Neuronal stem cell (in vitro differentiated cells): ENCODE measurements around the gene SCN3A.

Source experiments
- DNase-seq: peaks from one replicate; pipeline ENCODE4 v3.0.0-alpha.2; 2013; ENCODE audit warnings: low spot score
- H2AFZ ChIP-seq: one replicate; pipeline ENCODE4 v1.6.1; 2013; ENCODE audit warnings: mild to moderate bottlenecking, low read length, inconsistent platforms
- H2AK5ac ChIP-seq: 2 replicates; pipeline ENCODE4 v1.6.1; 2013; ENCODE audit warnings: low read depth, mild to moderate bottlenecking, inconsistent platforms, low read length, moderate library complexity, mixed read lengths
- H2BK120ac ChIP-seq: 2 replicates; pipeline ENCODE4 v1.6.1; 2013; ENCODE audit warnings: low read depth, mild to moderate bottlenecking, inconsistent platforms, low read length, moderate library complexity, mixed read lengths
- H2BK12ac ChIP-seq: one replicate; pipeline ENCODE4 v1.6.1; 2013; ENCODE audit warnings: low read length, inconsistent platforms
- H2BK15ac ChIP-seq: 2 replicates; pipeline ENCODE4 v1.6.1; 2013; ENCODE audit warnings: mild to moderate bottlenecking, low read length, inconsistent platforms, mixed read lengths
- H2BK5ac ChIP-seq: one replicate; pipeline ENCODE4 v1.6.1; 2013; ENCODE audit warnings: inconsistent platforms, mild to moderate bottlenecking, low read length, moderate library complexity
- H3K14ac ChIP-seq: one replicate; pipeline ENCODE4 v1.6.1; 2013; ENCODE audit warnings: low read length, inconsistent platforms
- H3K18ac ChIP-seq: 2 replicates; pipeline ENCODE4 v1.6.1; 2013; ENCODE audit warnings: low read length, inconsistent platforms
- H3K23ac ChIP-seq: 2 replicates; pipeline ENCODE4 v1.6.1; 2013; ENCODE audit warnings: low read depth, mild to moderate bottlenecking, mixed read lengths, low read length, inconsistent platforms; ENCODE audit not compliant: poor library complexity
- H3K27ac ChIP-seq: replicated peaks from 3 replicates; pipeline ENCODE4 v1.5.1; 2013; ENCODE audit warnings: low read length, inconsistent platforms
- H3K27me3 ChIP-seq, 3 experiments: 2 replicates each; pipeline ENCODE4 v1.6.1; 2013; ENCODE audit warnings: low read length in 3 of 3, mild to moderate bottlenecking in 2 of 3, inconsistent platforms in 1 of 3, low read depth in 1 of 3, mixed read lengths in 1 of 3, moderate library complexity in 1 of 3; ENCODE audit not compliant: control insufficient read depth in 3 of 3, insufficient read depth in 3 of 3
- H3K36me3 ChIP-seq, 2 donors: replicated peaks in 1 of 2; 2 replicates each; pipeline ENCODE4 v1.6.1; 2013; ENCODE audit warnings: low read length in 2 of 2; ENCODE audit not compliant: control insufficient read depth in 2 of 2, insufficient read depth in 2 of 2
- H3K4ac ChIP-seq: 2 replicates; pipeline ENCODE4 v1.6.1; 2013; ENCODE audit warnings: inconsistent platforms, mild to moderate bottlenecking, low read length, moderate library complexity
- H3K4me1 ChIP-seq, 2 donors: 1 replicate in 1 of 2; 2 replicates in 1 of 2; pipeline ENCODE4 v1.6.1; 2013; ENCODE audit warnings: low read length in 2 of 2, low read depth in 1 of 2; ENCODE audit not compliant: control insufficient read depth in 2 of 2, insufficient read depth in 1 of 2
- H3K4me2 ChIP-seq: one replicate; pipeline ENCODE4 v1.6.1; 2013; ENCODE audit warnings: mild to moderate bottlenecking, low read length, inconsistent platforms; ENCODE audit not compliant: insufficient read depth, poor library complexity, severe bottlenecking
- H3K4me3 ChIP-seq, 2 donors: 2 replicates each; pipeline ENCODE4 v1.5.1; 2013; ENCODE audit warnings: low read length in 2 of 2, mild to moderate bottlenecking in 2 of 2, inconsistent platforms in 1 of 2, moderate library complexity in 1 of 2
- H3K79me1 ChIP-seq: one replicate; pipeline ENCODE4 v1.6.1; 2013; ENCODE audit warnings: low read depth, mild to moderate bottlenecking, inconsistent platforms, low read length, moderate library complexity
- H3K9ac ChIP-seq: one replicate; pipeline ENCODE4 v1.6.1; 2013; ENCODE audit warnings: mild to moderate bottlenecking, low read depth, low read length, inconsistent platforms; ENCODE audit not compliant: poor library complexity
- H3K9me3 ChIP-seq, 2 donors: replicated peaks in 1 of 2; 2 replicates each; pipeline versions ENCODE3 to v1.6.1; 2013; ENCODE audit warnings: low read length in 2 of 2, mild to moderate bottlenecking in 2 of 2, inconsistent platforms in 1 of 2, low read depth in 1 of 2, mixed read lengths in 1 of 2, moderate library complexity in 1 of 2; ENCODE audit not compliant: control insufficient read depth in 2 of 2, insufficient read depth in 1 of 2
- H4K8ac ChIP-seq: one replicate; pipeline ENCODE4 v1.6.1; 2013; ENCODE audit warnings: low read depth, mild to moderate bottlenecking, inconsistent platforms, low read length, moderate library complexity
- H4K91ac ChIP-seq: one replicate; pipeline ENCODE4 v1.6.1; 2013; ENCODE audit warnings: low read length, low read depth, mild to moderate bottlenecking, inconsistent platforms; ENCODE audit not compliant: poor library complexity
- WGBS, 2 donors: extraction: QIAGEN DNeasy Blood & Tissue Kit; methylation state at CpG; one replicate each; pipeline ENCODE4 v1.1.7; 2013; ENCODE audit warnings: missing lambda C conversion rate in 2 of 2, mixed read lengths in 1 of 2; ENCODE audit not compliant: insufficient read length in 2 of 2, insufficient replicate concordance in 1 of 2; ENCODE audit errors: extremely low coverage in 2 of 2; 5-methylcytosine and 5-hydroxymethylcytosine counted together

The SCN3A gene

DNA sequence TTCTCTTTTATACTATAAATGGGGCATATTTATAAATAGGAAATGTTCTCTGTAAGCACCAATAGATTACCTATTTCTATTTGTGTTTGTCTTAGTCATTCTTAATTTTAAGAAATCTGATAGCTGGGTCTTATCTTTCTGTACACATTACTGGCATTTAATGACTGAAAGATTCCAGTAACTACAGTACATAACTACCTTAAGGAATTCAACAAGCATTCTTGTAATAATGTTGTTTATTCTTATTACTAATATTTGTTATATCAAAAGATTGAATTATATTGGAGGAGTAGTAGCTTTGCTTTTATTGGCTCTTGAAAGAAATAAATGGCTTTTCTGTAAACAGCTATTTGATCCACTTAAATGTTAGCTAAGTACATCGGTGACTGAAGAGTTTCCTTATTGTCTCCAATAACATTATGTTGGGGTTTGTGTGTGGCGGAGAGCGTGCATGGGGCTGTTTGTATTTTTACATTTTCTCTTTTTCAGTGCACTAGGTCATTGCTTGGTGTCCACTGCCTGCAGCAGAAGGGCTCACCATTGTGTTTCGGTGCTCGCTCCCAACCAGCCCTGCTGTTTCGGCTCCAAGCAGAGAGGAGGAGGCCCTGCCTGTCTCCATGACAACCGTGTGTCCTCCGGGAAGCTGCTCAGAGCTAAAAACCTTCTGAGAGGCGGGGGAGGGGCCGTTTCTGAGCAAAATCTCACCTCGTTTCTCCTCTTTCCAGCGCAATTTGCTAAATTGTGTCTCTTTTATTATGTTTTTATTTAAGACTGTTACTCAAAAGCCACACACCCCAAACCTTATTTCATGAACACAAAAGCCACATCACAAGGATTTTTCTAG is 136.0 kb downstream of the SCN3A start:
- Histone ChIP-seq H2AK5ac (no peak overlapping the region), H3K14ac (no peak overlapping the region), H2BK5ac (no peak overlapping the region), H3K9me3 (peaks cover 0 to 3% of the 10 kb centered on the region in 2 donors), H3K4me3 (peak overlapping the region in 1 of 2 donors; percentile 33), H3K27ac (peak overlapping the region; percentile 92), H3K36me3 (no peaks in the 10 kb centered on the region), H3K18ac (no peak overlapping the region), H3K4me1 (peaks cover 9 to 34% of the 10 kb centered on the region in 2 donors), H3K4me2 (peak overlapping the region; percentile 56), H3K27me3 (no peaks in the 10 kb centered on the region), H2BK15ac (no peak overlapping the region), H3K23ac (no peak overlapping the region), H2BK120ac (no peak overlapping the region), H4K91ac (no peak overlapping the region), H3K9ac (no peak overlapping the region), H3K79me1 (no peaks in the 10 kb centered on the region), H2BK12ac (no peak overlapping the region), H2AFZ (peak overlapping the region; percentile 65), H4K8ac (no peak overlapping the region), H3K4ac (no peak overlapping the region)
- peak; percentile 87 for DNase-seq
- no CpG with 5 or more reads among the region's 12 CpGs for WGBS, 2 donors

DNA sequence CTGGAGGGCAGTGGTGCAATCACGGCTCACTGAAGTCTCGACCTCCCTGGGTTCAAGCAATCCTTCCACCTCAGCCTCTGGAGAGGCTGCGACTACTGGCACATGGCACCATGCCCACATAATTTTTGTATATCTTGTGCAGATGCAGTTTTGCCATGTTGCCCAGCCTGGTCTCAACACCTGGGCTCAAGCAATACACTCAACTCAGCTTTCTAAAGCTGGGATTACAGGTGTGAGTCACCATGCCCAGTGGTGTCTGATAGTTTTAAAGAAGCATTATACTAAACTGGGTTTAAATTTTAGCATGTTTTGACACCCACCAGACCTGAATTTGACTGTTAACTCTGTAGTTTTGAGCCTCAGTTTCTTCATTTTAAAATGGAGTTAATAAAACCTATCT is 139.1 kb downstream of the SCN3A start:
- Histone ChIP-seq H3K9me3 (no peaks in the 10 kb centered on the region), H4K91ac (no peak overlapping the region), H2BK5ac (no peak overlapping the region), H3K23ac (no peak overlapping the region), H3K4me3 (no peak overlapping the region), H2AFZ (no peak overlapping the region), H2BK15ac (no peak overlapping the region), H3K27ac (no peak overlapping the region), H3K4me2 (no peak overlapping the region), H2BK120ac (no peak overlapping the region), H3K79me1 (no peaks in the 10 kb centered on the region), H3K4ac (no peak overlapping the region), H3K14ac (no peak overlapping the region), H3K18ac (no peak overlapping the region), H3K9ac (peak overlapping the region; percentile 5), H3K36me3 (no peaks in the 10 kb centered on the region), H3K27me3 (no peaks in the 10 kb centered on the region), H2BK12ac (no peak overlapping the region), H4K8ac (no peak overlapping the region), H3K4me1 (peaks cover 9 to 30% of the 10 kb centered on the region in 2 donors), H2AK5ac (no peak overlapping the region)
- WGBS, 2 donors = no CpG with 5 or more reads among the region's 3 CpGs
- no peak for DNase-seq

DNA sequence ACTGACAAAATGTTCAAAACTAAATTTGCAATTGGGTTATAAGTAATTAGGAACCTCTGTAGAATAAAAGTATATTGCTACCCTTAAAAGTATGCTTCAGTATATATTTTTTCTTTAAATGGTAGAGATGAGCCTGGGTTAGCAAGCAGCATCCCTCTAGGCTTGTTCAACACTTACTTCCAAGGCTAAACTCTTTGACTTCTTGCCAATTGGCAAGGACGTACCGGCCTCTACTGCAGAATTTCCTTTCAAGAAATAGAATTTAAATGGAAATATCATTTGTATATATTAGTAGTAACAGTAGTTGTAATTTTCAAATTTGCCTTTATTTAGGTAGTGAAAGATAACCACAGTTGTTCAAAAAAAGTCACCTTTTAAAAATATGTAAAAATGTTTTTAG is 143.4 kb downstream of the SCN3A start:
- Histone ChIP-seq H2AFZ (no peak overlapping the region), H2BK5ac (no peak overlapping the region), H3K4ac (no peak overlapping the region), H3K18ac (no peak overlapping the region), H3K27me3 (no peaks in the 10 kb centered on the region), H3K23ac (no peak overlapping the region), H2BK12ac (no peak overlapping the region), H3K79me1 (no peaks in the 10 kb centered on the region), H2AK5ac (no peak overlapping the region), H3K14ac (no peak overlapping the region), H2BK15ac (no peak overlapping the region), H3K4me3 (no peak overlapping the region), H4K8ac (no peak overlapping the region), H4K91ac (no peak overlapping the region), H3K9ac (no peak overlapping the region), H3K4me1 (peaks cover 3 to 4% of the 10 kb centered on the region in 2 donors), H3K4me2 (no peak overlapping the region), H2BK120ac (no peak overlapping the region), H3K36me3 (no peaks in the 10 kb centered on the region), H3K27ac (no peak overlapping the region), H3K9me3 (no peaks in the 10 kb centered on the region)
- no CpG with 5 or more reads among the region's 2 CpGs for WGBS, 2 donors
- DNase-seq = no peak

DNA sequence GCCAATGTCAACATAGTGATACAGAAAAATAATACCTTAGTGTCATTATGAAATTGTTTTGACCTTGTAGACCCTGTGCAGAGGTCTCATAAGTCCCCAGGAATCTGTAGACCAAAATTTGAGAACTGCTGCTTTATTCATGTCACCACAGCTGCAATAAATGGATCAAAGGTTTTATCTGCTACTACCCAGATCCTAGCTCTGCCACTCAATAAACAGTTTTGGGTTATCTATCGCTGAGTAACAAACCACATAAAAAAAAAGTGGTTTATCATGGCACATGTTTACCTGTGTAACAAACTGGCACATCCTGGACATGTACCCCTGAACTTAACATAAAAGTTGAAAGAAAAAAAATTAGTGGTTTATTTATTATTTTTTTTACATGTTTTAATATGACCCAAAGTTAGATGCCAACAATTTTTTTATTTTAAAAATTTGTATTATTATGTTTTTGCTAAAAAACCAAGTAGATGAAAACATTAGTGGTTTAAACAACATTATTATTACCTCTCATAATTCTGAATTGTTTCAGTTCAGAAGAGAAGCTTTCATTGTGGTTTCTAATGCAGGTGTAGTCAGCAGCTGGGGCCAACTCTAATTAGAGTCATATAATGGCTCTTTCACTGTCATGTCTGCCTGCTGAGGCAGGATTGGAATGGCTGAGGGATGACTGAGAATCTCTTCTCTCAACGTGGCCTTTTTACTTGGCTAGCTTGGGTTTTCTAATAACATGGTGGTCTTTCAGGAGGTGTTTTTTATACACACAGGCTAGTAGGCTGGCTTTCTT is 145.2 kb downstream of the SCN3A start:
- DNase-seq = no peak
- no peak overlapping the region for H4K91ac ChIP-seq
- H2BK5ac ChIP-seq = no peak overlapping the region
- no peak overlapping the region for H3K4me2 ChIP-seq
- no peak overlapping the region for H3K27ac ChIP-seq
- no peak overlapping the region for H4K8ac ChIP-seq
- H3K14ac ChIP-seq = no peak overlapping the region
- H2BK15ac ChIP-seq = no peak overlapping the region
- H3K79me1 ChIP-seq = no peaks in the 10 kb centered on the region
- H3K18ac ChIP-seq = no peak overlapping the region
- no peak overlapping the region for H3K9ac ChIP-seq
- WGBS, 2 donors = no CpG with 5 or more reads among the region's 2 CpGs
- no peak overlapping the region for H2BK12ac ChIP-seq
- H3K36me3 ChIP-seq = no peaks in the 10 kb centered on the region
- no peak overlapping the region for H3K4me3 ChIP-seq
- no peak overlapping the region for H3K4ac ChIP-seq
- H3K9me3 ChIP-seq = peaks cover 0 to under 1% of the 10 kb centered on the region in 2 donors
- H3K27me3 ChIP-seq = no peaks in the 10 kb centered on the region
- no peak overlapping the region for H2BK120ac ChIP-seq
- peaks cover 4 to 10% of the 10 kb centered on the region in 2 donors for H3K4me1 ChIP-seq
- H3K23ac ChIP-seq = no peak overlapping the region
- H2AK5ac ChIP-seq = no peak overlapping the region
- H2AFZ ChIP-seq = peak overlapping the region; percentile 79
